Measurements from ENCODE around the gene CARMIL1. TPM values are rescaled to one million over a fixed set of nuclear protein-coding genes. Genes with fewer than 3 reads are reported as not detected.

Gene CARMIL1
- total RNA-seq, 1 donor: 38.7 TPM

DNA sequence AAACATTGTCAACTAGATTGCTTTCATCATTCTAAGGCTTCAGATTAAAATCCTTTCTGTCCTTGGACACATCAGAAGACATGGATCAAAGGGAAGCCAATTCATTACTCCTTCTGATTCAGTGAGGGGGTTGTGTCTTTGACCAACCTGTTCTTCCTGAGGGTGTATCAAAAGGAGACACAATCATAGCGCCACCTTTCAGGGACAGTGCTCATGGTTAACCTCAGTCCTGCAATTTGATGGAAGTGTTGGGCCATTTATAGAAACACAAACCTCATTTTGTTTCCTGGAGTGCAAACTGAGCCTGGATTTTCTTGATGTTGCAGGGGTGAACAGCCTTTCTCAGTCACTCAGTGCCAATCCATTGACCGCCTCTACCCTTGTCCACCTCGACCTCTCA, 209.0 kb downstream of the CARMIL1 start:
- TF ChIP-seq, protein P1, sequence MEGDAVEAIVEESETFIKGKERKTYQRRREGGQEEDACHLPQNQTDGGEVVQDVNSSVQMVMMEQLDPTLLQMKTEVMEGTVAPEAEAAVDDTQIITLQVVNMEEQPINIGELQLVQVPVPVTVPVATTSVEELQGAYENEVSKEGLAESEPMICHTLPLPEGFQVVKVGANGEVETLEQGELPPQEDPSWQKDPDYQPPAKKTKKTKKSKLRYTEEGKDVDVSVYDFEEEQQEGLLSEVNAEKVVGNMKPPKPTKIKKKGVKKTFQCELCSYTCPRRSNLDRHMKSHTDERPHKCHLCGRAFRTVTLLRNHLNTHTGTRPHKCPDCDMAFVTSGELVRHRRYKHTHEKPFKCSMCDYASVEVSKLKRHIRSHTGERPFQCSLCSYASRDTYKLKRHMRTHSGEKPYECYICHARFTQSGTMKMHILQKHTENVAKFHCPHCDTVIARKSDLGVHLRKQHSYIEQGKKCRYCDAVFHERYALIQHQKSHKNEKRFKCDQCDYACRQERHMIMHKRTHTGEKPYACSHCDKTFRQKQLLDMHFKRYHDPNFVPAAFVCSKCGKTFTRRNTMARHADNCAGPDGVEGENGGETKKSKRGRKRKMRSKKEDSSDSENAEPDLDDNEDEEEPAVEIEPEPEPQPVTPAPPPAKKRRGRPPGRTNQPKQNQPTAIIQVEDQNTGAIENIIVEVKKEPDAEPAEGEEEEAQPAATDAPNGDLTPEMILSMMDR (IDR thresholded peaks at IDR 0.05; ENCODE audit: insufficient read depth, low read length): no peak
- no peak overlapping the region for H3K4me3 ChIP-seq (ENCODE audit: low read depth, low read length)
- DNase-seq (ENCODE audit: low read depth): no peak

DNA sequence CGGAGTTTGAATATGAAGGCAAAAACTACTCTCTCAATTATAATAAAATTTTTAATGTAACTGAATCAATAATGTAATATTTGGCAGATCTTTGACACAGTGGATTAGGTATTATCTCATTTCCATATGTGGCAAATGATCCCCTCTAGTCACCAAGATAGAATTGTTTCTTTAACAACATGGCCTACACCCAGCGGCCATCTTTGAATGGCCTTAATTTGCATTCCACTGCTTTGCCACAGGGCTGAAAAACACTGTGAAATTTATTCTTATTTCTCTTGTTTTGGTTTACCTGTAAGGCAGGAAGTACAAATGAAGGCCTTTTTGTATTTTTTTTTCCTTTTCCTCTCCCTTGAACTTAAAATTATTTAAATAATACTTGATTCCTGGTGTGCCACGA, 210.2 kb downstream of the CARMIL1 start:
- TF ChIP-seq, protein P1 (IDR thresholded peaks at IDR 0.05; ENCODE audit: insufficient read depth, low read length): no peak
- DNase-seq (ENCODE audit: low read depth): no peak
- no peak overlapping the region for H3K4me3 ChIP-seq (ENCODE audit: low read depth, low read length)

DNA sequence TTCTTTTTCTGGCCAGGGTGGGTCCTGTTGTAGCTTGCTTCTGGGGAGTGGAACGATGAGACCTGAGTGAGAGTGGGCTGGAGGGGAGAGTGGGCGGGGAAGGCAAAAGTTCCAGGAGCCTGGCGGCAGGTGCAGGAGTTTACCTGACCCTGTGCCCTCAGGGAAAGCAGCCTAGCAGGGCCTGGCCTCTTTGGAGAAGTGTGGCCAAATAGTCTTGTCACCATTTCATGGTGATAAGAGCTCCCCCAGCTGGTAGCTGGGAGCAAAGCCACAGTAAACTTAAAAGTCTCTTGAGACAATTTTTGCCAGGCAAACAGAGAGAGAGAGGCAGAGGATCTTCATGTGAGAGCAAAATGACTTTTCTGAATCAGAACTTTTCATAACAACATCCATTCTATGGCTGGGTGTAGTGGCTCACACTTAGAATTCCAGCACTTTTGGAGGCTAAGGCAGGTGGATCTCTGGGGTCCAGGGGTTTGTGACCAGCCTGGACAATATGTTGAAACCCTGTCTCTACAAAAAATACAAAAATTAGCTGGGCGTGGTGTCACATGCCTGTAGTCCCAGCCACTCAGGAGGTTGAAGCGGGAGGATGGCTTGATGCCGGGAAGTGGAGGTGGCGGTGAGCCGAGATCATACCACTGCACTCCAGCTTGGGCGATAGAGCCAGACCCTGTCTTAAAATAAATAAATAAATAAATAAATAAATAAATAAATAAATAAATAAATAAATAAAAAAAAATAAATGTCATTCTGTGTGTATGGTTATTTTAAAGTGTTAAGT, 211.0 kb downstream of the CARMIL1 start:
- TF ChIP-seq, protein P1 (IDR thresholded peaks at IDR 0.05; ENCODE audit: insufficient read depth, low read length): peak; percentile 84
- DNase-seq (ENCODE audit: low read depth): peak; percentile 88
- H3K4me3 ChIP-seq (ENCODE audit: low read depth, low read length): no peak overlapping the region

DNA sequence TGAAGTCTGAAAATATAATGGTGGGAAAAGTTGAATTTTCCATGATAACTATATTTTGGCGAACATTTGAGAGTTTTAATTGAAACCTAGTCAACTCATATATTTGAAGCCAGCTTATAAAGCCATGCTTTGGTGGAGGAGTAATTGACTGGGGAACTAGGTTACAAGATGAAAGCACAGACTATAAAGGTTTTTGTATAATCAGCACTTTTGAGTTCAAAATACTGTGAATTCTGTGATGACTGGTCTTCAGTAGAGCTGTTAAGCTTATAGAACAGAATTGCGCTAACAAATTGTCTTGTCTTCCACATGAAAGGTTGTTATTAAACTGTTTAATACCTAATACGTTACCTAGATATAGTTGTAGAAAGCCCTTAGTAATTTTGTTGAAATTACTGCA, 213.8 kb downstream of the CARMIL1 start:
- TF ChIP-seq, protein P1 (IDR thresholded peaks at IDR 0.05; ENCODE audit: insufficient read depth, low read length): no peak
- DNase-seq (ENCODE audit: low read depth): no peak
- no peak overlapping the region for H3K4me3 ChIP-seq (ENCODE audit: low read depth, low read length)

DNA sequence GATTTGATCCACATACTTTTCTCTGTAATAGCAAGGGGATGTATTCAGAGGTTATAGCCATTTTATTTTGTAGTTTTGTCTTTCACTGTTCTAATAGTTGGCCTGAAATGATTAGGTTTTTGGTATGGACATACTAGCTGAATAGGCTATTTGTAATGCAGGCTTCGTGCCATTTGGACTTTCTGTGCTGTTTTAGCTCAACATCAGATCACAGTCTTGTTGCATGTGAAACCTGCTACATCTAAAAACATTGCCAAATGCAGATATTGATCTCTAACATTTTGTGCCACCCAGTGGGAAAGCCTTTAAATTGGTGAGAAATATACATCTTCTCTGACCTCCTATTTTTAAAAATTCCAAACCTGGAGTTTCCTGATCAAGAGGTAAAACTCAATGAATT, 215.3 kb downstream of the CARMIL1 start:
- TF ChIP-seq, protein P1 (IDR thresholded peaks at IDR 0.05; ENCODE audit: insufficient read depth, low read length): no peak
- no peak overlapping the region for H3K4me3 ChIP-seq (ENCODE audit: low read depth, low read length)
- DNase-seq (ENCODE audit: low read depth): no peak

DNA sequence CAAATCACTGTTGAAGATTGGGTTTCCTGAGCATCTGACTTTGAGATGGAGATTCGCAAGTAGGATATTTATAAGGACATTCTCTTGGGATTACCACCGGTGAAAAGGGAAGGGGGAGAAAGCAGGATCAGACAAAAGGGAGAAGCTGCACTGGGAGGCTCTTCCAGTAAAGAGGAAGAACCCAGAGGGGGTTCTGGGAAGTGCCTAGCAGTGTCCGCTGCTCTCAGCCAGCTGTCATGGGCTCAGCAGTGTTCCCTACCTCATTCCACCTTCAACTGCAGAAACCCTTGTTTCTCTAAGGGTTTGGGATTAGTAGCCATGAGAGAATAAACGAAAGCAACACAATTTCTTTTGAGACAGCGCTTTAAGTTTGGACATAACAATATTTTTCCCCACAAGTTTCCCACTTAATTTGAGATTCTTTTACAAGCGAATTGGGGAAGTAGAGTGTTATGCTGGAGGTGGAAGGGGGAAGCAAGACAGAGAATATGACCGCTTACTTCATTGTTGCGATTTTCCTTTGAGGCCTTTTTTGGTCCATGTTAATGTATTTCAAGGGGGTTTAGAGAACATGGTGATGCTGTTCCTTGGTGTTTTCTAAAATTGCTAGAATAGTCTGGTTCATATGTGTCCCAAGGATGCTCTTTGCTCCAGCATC, 218.3 kb downstream of the CARMIL1 start:
- no peak overlapping the region for H3K4me3 ChIP-seq (ENCODE audit: low read depth, low read length)
- DNase-seq (ENCODE audit: low read depth): no peak
- TF ChIP-seq, protein P1 (IDR thresholded peaks at IDR 0.05; ENCODE audit: insufficient read depth, low read length): no peak
